ENCODE results near the gene NPAT. TPM values are rescaled to one million over a fixed set of nuclear protein-coding genes. Genes with fewer than 3 reads are reported as not detected.
A peak's percentile ranks its signal among the peaks of the same experiment; 100 is the strongest.

Gene NPAT
- total and polyA plus RNA-seq, 2 of the 13 experiments (the other 11 are each of a cell fraction or from before 2014, with no cell fraction given), result 4.4 to 11.2 TPM

GRCh38 chr11:108221371-108221770 lies 1.1 kb downstream of the NPAT start:
- H3K27ac ChIP-seq (ENCODE audit: extremely low read length, insufficient read depth, low read length), result peak overlapping the region; percentile 96
- peak overlapping the region; percentile 59 to 91 (median 88) for H3K4me3 ChIP-seq (replicated peaks in 1 of 3; ENCODE audit: insufficient read depth in 1 of 3, low read depth in 2 of 3, low read length in 3 of 3)
- WGBS (ENCODE audit: low lambda C conversion rate), result 2% methylated on average over 12 of the region's 12 CpGs
- CTCF ChIA-PET (ENCODE audit: low intra/inter-chr PET ratio, low total read pairs), result no interaction called here
- in situ Hi-C loops (cut with HindIII; ENCODE audit: extremely low pct_ligation_motif_present, low pct_unique_long_range_greater_than_20kb) (no loop called here), intact Hi-C loops (cut with micrococcal nuclease; ENCODE audit: unreplicated experiment) (loop anchor here (5.0 kb wide), 2 partner anchors 99 to 426 kb away; partner anchors contain the start of gene ACAT1)
- H3K9me3 ChIP-seq (ENCODE audit: low read length), result no peaks in the 10 kb centered on the region
- peaks cover 87% of the 10 kb centered on the region for H3K79me2 ChIP-seq (ENCODE audit: insufficient read depth, low read length)
- H4K20me1 ChIP-seq (ENCODE audit: insufficient read depth, low read length), result no peaks in the 10 kb centered on the region
- peaks cover 0 to 2% of the 10 kb centered on the region in 2 experiments; a peak in 1 of 5 replicates for H3K27me3 ChIP-seq (ENCODE audit: control insufficient read depth in 1 of 2, insufficient read depth in 2 of 2, low read length in 2 of 2)
- H2AFZ ChIP-seq (ENCODE audit: low read length), result no peak overlapping the region
- BruUV-seq (replicated peaks), result no TSS peak
- H3K4me2 ChIP-seq (ENCODE audit: low read depth, low read length), result peak overlapping the region; percentile 75
- DNase-seq (ENCODE audit: low spot score) (no peak), FAIRE-seq (no peak), ATAC-seq (no peak)
- no peaks in the 10 kb centered on the region; a peak in 2 of 5 replicates for H3K36me3 ChIP-seq (replicated peaks in 1 of 2; ENCODE audit: control insufficient read depth in 1 of 2, insufficient read depth in 2 of 2, low read length in 2 of 2)
- H3K9ac ChIP-seq (ENCODE audit: insufficient read depth, low read depth, low read length), result peak overlapping the region; percentile 93
- TF ChIP-seq CREB1 (IDR thresholded peaks at IDR 0.05) (no peak), CREB1 (CRISPR knock-in tag; IDR thresholded peaks at IDR 0.05) (no peak)
- POLR2A ChIA-PET, result interaction anchor here (0.8 to 5.7 kb wide), 2 partner anchors 12 to 14 kb away, joined by 3 to 56 read pairs; no protein-coding TSS in a partner anchor
- peaks cover 45% of the 10 kb centered on the region for H3K4me1 ChIP-seq (ENCODE audit: insufficient read depth, low read length)

- Histone ChIP-seq H4K20me1 (ENCODE audit: insufficient read depth, low read length) (no peaks in the 10 kb centered on the region), H3K27ac (ENCODE audit: extremely low read length, insufficient read depth, low read length) (peak overlapping the region; percentile 96), H3K27me3 (ENCODE audit: control insufficient read depth in 1 of 2, insufficient read depth in 2 of 2, low read length in 2 of 2) (peaks cover 0 to 2% of the 10 kb centered on the region in 2 experiments; a peak in 1 of 5 replicates), H3K4me3 (replicated peaks in 1 of 3; ENCODE audit: insufficient read depth in 1 of 3, low read depth in 2 of 3, low read length in 3 of 3) (peak overlapping the region; percentile 59 to 91 (median 88); a peak in 5 of 6 replicates), H3K36me3 (replicated peaks in 1 of 2; ENCODE audit: control insufficient read depth in 1 of 2, insufficient read depth in 2 of 2, low read length in 2 of 2) (no peaks in the 10 kb centered on the region; a peak in 2 of 5 replicates), H3K79me2 (ENCODE audit: insufficient read depth, low read length) (peaks cover 87% of the 10 kb centered on the region), H2AFZ (ENCODE audit: low read length) (no peak overlapping the region), H3K4me1 (ENCODE audit: insufficient read depth, low read length) (peaks cover 41% of the 10 kb centered on the region), H3K4me2 (ENCODE audit: low read depth, low read length) (peak overlapping the region; percentile 75), H3K9me3 (ENCODE audit: low read length) (no peaks in the 10 kb centered on the region), H3K9ac (ENCODE audit: insufficient read depth, low read depth, low read length) (peak overlapping the region; percentile 93)
- DNase-seq (ENCODE audit: low spot score) (no peak), FAIRE-seq (no peak), ATAC-seq (no peak)
- ChIA-PET CTCF (ENCODE audit: low intra/inter-chr PET ratio, low total read pairs) (no interaction called here), POLR2A (interaction anchor here (5.7 kb wide), 1 partner anchor 12 kb away, joined by 56 read pairs; no protein-coding TSS in a partner anchor)
- TF ChIP-seq ZFP90 (CRISPR knock-in tag; IDR thresholded peaks at IDR 0.05; ENCODE audit: borderline replicate concordance) (no peak), MATR3 (CRISPR knock-in tag; IDR thresholded peaks at IDR 0.05) (no peak), CTCF (CRISPR knock-in tag; IDR thresholded peaks at IDR 0.05) (peak; percentile 16; the same call in 1 of the 2 replicates)
- intact Hi-C loops (cut with micrococcal nuclease; ENCODE audit: unreplicated experiment) (loop anchor here (5.0 kb wide), 2 partner anchors 99 to 426 kb away; partner anchors contain the start of gene ACAT1), in situ Hi-C loops (cut with HindIII; ENCODE audit: extremely low pct_ligation_motif_present, low pct_unique_long_range_greater_than_20kb) (no loop called here)
- no TSS peak for BruUV-seq (replicated peaks)
- 45% methylated on average over 5 of the region's 5 CpGs for WGBS (ENCODE audit: low lambda C conversion rate)
Measured at GRCh38 chr11:108220721-108221336, 1.6 kb downstream of the NPAT start.

All from HepG2 (cell line).